Panc1 (cell line): ENCODE measurements around the gene MAP4K4.

Source experiments
- CTCF ChIP-seq: fragments of 450-650 bp; IDR thresholded peaks from 2 replicates; pipeline ENCODE4 v1.5.1; 2017; ENCODE audit warnings: mild to moderate bottlenecking
- POLR2AphosphoS5 ChIP-seq: IDR thresholded peaks from 2 replicates; pipeline ENCODE4 v1.6.1; 2012; ENCODE audit warnings: mild to moderate bottlenecking, low read depth, low read length, moderate library complexity
- TCF7L2 ChIP-seq: IDR thresholded peaks from 2 replicates; pipeline ENCODE4 v1.6.1; 2011; ENCODE audit warnings: mild to moderate bottlenecking, low read depth, low read length, inconsistent platforms

- TF ChIP-seq CTCF: no peak
- no peak for TF ChIP-seq POLR2AphosphoS5
- TF ChIP-seq TCF7L2: no peak
Measured at GRCh38 chr2:101802329-101802728, 104.8 kb downstream of the MAP4K4 start.
